Medulla oblongata (tissue), 1 donor: ENCODE measurements around the gene AMPD2.

Source experiments
- DNase-seq: peaks from one replicate; pipeline ENCODE4 v3.0.0-alpha.2; 2015; ENCODE audit errors: extremely low spot score

The AMPD2 gene

DNA sequence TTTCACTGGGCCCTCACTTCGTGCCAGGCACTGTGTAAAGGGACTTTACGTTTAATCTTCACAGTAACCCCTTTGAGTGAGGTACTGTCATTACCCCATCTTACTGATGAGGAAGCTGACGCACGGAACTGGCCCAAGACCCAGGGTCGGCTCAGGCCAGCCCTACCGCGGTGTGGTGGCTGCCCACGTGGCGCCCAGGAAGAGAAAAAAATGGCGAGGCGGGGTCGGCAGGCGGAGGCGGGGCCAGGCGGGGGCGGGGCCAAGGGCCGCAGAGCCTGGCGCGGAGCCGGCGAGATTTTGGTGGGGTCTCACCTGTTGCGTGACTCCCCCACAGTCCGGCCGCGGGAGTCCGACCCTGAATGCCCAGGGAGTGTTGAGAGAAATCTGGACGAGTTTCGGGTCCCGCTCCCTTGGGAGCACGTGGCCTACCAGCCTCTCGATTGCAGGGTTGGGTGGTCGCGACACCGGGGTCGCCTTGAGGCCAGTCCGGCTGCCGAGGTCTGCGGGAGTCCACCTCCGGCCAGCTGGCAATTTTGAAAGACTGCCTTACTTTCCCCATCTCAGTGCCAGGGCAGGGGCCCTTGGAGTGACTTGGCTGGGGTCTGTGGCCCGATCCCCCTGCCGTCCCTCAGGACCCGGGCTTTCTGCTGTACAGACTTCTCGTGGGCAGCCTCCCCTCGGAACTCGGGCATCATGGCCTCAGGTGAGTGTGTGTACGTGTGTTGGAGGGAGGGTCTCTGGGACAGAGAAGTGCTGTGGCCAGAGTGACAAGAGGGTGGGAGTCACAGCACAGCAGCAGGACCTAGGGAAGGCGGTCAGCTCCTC, at the start of gene AMPD2, which contains the start of gene GNAT2:
Gene AMPD2 (plus strand): TSS at position 262 of the 825 bp plus-strand sequence. CDS start 1,339 bp downstream, outside the sequence.
Gene GNAT2 (minus strand): TSS at position 41 of the 825 bp plus-strand sequence. CDS start 6,746 bp downstream, outside the sequence.
- peak; percentile 68 for DNase-seq

DNA sequence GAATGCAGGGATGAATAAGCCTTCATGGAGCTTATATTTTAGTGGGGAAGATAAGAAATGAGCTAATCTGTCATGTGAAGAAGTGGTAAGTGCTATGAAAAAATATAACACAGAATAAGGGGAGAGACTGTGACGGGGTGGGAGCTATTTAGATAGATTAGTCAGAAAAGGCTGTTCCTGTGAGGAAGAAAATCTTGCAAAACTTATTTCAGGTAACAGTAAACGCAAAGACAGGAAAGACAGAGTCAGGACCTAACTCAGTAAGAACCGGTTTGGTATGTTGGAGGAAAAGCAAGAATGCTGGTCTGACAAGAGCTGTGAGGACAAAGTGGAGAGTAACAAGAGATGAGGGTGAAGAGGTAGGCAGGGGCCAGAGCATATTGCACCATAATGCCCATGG, 49.2 kb upstream of the AMPD2 start:
- DNase-seq, result no peak

DNA sequence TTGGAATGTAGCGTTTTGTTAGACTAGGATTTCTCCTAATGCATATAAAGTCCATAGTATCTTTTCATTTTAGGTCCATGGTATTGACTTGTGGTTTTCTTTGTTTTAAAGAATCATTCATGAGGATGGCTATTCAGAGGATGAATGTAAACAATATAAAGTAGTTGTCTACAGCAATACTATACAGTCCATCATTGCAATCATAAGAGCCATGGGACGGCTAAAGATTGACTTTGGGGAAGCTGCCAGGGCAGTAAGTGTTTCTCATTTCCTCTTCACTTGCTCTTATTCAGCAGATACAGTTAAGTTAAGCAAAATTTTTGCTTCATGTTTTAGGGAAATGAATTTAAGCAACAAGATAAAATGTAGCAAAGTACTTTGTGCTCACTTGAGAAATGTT, 45.9 kb upstream of the AMPD2 start:
- peak; percentile 37 for DNase-seq

DNA sequence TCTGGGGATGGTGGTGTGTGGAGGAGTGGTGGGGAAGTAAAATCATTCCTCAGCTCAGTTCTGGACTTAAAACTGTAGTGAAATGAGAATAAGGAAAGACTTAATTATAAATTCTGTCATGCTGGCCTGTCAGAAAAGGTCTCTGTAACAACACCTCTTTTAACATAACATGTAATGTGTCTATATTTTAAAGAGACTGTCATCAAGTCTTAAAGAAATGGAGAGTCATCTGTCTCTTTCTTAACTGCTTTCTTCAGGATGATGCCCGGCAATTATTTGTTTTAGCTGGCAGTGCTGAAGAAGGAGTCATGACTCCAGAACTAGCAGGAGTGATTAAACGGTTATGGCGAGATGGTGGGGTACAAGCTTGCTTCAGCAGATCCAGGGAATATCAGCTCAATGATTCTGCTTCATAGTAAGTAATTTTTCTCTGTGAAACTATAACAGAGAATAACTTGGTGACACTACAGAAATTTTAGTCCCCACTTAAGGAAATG, 40.6 kb upstream of the AMPD2 start:
- DNase-seq, result no peak

DNA sequence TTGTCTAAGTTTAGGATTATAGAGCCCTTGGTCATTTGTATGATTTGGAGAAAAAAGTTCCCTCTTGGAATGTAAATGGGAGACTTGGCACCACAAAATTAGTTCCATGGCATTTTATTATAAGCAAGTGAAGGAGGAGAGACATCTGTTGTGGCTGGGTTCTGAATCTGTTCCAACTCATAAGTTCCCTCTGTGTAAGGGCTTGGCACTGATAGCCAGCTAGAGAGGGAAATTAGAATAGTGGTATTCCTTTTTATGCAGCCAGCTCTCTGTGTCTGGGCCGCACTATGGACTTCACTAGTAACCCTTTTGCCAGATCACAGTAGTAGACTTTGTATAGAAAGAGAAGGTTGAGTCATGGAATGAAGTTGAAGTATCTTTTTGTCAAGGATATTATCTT, 40.1 kb upstream of the AMPD2 start:
- DNase-seq, result peak; percentile 38

DNA sequence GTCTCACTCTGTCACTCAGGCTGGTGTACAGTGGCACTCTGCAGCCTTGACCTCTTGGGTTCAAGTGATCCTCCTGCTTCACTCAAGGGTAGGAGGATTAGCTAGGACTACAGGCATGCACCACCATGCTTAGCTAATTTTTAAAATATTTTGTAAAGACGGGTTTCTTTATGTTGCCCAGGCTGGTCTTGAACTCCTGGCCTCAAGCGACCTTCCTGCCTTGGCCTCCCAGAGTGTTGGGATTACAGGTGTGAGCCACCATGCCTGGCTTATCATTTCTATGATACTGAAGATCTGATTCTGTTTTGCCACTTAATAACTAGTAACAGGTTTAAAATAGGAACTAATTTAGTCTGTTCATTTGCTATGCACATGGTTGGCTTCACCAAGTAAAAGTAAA, 37.6 kb upstream of the AMPD2 start:
- no peak for DNase-seq

DNA sequence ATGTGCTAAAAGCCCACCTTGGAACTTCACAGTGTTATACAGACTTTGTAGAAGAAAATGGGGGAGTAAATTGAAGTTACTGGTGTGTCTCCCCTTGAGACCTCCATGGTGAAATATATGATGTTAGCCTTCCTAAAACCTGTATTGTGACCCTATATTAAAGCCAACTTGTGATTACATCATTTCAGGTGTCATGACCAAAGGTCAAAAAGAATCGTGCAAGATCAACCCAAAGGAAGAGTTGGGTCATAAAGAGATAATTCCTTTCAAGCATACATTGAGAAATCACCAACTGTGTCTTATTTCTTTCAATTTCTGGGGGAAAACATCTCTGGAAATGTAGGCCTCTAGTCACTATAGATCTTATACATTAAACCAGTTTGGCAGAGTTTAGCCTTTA, 34.9 kb upstream of the AMPD2 start:
- no peak for DNase-seq

DNA sequence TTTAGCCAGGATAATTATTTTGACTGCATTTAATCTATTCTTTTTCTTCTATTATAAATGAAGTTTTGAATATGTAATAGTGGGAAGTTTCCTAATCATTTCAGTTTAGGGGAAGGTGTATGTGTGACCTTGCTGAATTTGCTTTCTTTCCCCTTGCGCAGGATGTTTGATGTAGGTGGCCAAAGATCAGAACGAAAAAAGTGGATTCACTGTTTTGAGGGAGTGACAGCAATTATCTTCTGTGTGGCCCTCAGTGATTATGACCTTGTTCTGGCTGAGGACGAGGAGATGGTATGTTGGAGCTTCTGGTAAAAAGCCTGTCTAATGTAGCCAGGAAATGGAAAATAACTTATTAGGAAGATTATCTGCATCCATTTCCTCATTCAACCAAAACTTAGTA, 33.6 kb upstream of the AMPD2 start:
- no peak for DNase-seq

DNA sequence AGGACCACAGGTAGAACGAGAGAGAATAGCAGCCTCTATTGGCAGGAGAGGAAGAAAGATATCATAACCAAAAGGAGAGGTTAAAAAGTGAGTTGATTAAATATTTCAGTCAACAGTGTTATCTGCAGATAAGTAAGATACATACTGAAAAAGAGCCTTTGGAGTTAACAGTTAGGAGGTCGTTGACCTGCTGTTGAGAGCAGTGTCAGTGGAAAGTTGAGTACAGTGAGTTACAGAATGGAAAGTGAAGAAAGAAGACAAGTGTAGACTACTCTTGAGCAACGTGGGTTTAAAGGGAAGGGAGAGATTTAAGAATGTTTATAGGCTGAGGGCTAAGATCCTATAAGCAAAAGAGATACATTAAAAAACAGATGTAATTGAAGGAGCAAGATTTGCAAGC, 30.5 kb upstream of the AMPD2 start:
- DNase-seq, result no peak

DNA sequence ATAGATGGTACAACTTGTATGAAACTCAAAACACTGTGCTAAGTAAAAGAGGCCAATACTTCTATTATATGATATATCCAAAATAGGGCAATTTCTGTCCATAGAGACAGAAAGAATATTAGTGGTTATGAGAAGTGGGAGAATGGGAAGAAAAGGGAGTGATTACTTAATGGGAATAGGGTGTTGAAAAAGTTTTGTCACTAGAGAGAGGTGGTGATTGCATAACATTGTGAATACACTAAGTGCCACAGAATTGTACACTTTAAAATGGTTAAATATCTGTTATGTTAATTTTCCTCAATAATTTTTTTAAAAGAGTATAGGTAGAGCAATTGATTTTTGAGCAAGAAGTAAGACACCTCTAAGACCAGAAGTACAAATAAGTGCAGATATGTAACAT, 30.0 kb upstream of the AMPD2 start:
- no peak for DNase-seq

DNA sequence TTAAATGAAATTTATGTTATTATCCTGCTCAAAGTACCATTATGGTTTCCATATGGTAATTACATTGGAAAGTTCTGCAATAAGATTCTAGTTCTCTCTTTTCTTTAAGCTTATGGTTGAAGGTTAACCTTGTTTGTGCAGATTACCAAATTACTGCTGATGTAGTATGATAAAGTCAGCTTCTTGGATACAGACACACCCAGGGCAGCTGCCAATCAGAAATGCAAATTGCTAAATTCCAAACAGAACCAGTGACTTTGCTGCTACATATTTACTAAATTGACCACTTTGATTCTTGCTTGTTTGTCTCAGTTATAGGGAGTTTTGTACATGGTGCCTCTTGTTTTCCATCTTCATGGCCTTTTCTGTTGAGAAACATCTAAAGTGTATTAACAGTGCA, 26.7 kb upstream of the AMPD2 start:
- no peak for DNase-seq

DNA sequence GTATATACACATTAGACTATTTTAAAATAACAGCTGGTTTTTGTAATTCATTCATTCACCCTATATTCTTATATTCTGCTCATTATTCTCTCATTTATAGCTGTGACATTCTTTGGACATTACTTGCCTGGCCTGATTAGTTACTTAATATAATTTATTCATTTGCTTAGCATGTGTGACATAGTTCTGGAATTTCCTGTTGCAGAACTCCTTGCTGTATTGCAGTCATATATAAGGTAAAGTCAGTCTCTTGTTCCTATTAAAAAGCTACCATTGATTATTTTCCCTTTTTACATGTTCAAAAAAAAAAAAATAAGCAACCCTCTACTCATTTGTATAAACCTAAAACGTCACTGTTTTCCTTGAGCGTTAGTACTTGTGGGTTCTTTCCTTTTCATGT, 24.1 kb upstream of the AMPD2 start:
- DNase-seq, result no peak

DNA sequence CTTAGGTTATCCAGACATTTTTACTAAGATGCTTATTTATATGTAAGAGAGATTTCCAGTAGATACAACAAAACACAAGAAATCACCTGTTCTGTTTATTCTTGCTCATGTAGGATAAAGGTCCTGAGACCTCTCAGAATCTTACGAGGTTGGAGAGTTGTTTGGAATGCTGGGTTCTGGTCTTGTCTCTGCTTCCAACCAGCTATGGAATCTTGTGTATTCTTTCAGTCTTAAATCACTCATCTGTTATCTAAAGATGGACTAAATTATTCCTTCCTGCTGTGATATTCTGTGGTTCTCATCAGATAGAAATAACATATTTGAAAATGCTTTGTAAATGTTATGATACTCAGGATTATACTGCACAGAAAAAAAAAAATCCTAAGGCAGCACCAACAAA, 21.5 kb upstream of the AMPD2 start:
- DNase-seq, result no peak

DNA sequence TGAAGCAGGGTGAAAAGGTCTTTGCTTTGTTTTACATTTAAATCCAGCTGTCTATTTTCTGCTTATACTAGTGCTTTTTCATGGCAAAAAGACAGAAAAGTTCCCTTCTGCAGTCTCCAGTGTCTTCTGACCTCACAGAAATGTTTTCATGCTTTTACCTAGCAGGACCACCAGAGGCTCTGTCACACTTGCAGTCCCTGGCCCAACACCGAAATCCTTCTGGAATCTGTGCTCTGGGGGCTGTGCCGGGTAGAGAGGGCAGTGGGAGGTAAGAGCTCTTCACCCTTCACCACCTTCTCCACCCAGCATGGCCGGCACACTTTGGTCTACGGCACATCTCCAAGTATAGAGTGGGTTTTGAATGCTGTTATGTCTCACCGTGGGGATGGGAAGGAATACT, 21.0 kb upstream of the AMPD2 start:
- no peak for DNase-seq

DNA sequence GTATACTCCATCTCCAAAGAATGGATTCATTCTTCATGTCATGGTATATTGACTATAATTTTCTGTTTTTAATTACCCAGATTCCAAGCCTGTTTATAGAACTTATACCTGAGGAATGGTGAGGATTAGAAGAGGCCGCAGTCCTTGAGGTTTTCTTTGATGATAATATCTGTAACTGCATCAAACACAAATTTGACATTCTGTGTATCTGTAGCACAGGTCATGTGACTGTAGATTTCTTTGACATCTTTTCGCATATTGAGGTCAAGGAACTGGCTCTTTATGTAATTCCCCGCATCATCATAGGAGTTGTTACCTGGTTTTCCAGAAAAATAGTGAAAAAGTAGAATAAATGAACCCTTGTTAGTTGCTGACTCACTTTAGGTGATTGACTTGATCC, 16.4 kb upstream of the AMPD2 start:
- no peak for DNase-seq

DNA sequence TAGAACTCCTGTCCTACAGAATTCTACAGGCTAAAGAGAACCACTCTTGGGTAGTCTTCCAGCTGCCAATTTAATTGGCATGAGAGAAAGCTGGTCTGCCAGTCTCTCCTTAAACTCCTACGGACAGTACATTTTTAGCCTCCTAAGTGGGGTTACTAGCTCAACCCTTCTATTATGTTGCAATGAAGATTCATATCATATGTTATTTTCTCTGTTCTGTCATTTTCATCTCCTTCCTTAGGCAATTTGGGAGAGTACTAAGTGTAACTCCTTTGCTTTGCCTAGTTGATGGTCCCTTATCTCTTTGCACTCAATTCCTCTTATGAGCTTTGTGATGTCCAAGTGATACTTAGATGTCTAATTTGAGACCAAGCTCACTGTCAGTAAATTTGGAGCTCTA, 14.3 kb upstream of the AMPD2 start:
- DNase-seq, result no peak

DNA sequence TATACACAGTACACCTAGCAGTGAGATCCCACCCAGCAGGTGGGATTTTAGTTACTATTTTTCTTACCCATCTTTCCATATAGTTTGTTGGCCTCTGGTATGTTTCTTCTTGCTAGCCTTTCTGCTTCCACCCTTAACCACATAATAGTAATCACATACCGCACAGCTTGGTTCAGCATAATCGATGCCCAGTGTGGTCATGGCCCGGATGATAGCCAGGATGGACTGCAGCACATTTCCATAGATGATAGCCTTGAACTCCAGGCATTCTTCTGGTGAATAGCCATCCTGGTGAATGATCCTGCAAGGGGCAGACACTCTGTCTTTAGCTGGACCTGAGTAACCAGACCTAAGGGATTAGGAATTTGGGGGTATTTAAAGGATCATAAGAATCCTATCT, 9.8 kb upstream of the AMPD2 start:
- DNase-seq, result no peak

DNA sequence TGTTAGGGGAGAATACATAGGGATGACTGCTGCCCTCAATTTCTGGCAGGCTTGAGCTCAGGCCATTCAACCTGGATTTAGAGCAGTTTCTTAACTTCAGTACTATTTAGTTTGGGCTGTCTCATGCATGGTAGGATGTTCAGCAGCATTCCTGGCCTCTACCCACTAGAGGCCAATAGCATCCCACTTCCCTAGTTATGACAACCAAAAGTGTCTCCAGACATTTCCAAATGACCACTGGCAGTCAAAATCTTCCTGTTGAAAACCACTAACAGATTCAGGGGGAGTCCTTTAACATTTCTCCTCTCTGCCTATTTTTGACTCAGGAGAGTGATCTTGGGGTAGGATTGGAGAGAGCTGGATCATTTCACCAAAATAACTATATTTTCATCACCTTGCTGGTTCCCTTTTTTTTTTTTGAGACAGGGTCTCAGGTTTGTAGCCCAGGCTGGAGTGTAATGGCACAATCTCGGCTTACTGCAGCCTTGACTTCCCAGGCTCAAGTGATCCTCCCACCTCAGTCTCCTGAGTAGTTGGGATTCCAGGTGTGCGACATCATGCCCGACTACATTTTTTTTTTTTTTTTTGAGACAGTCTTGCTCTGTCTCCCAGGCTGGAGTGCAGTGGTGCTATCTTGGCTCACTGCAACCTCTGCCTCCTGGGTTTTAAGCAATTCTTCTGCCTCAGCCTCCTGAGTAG, 8.9 kb upstream of the AMPD2 start:
- no peak for DNase-seq

DNA sequence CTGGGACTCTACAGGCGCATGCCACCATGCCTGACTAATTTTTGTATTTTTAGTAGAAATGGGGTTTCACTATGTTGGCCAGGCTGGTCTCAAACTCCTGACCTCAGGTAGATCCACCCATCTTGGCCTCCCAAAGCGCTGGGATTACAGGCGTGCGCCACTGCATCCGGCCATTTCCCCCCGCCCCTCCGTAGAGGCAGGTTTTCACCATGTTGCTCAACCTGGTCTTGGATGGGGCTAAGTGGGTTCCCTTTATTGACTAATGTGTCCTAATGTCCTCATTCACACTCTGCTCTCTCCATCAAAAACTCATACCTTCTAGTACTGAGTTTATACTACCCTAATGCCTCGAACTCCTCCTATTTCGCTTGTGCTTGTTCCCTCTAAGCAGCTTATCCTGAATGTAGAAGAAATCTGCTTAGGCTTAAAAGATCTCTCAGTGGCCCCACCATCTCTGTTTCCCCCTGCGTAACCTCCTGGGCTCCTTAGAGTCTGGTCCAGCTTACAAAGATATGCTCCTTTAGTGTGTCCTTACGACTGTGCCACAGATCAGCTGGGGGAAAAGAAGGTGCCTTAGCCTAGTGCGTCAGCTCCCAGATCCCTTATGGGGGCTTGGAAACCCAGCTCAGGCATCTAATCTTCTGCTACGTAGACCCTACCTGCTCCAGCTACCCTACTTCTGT, 8.2 kb upstream of the AMPD2 start:
- no peak for DNase-seq

DNA sequence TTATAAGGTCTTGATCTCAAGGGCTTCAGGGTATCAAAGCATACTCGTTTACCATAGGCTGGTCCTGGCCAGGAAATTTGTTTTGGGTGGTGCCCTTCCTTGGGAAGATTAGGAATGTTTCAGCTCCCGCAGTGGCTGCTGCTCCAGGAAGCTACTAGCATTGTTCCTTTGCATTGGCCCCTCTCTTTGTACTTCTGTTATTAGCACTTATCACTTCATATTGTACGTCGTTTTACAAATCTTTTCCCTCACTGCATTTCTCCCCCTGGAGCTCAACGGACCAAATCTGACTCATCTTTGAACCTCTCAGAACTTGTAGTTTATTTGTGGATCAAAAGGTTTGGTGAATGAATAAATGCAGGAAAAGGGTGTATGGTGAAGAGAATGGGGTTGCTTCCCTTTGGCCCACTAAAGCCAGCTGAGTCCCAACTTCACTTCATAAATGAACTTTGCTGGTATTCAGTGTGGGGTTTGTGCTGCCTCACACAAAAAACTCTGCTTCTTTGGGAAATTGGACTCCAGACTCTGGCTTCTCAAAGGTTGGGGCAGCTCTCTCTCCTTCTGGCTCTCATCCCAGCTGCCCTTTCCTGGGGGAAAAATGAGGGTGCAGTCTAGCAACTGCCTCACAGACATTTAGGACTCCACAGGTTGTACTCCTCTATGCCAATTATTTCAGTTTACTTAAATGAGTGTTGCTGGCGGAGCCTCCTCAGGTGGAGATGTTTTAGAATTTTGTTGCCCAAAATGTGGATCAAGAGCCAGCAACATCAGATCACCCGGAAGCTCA, 6.1 kb upstream of the AMPD2 start:
- peak; percentile 34 for DNase-seq

DNA sequence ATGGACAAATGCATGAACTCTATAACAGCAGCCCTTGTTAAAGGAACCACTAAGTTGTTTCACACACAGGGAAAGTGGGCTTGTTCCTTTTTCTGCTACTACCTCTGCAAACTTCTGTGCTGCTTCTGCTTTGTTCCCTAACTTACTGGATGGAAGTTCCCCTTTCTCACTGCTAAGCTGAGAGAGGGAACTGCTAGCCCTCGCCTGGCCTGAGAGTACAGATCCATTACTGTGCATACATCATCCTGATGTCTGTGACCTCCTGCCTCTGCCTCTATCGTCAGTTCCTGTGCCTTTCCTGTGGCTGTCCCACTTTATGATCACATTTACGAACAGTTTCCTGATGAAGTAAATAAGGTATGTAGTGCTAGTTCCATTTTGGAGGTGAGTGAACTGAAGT, 3.8 kb upstream of the AMPD2 start:
- DNase-seq, result peak; percentile 81

DNA sequence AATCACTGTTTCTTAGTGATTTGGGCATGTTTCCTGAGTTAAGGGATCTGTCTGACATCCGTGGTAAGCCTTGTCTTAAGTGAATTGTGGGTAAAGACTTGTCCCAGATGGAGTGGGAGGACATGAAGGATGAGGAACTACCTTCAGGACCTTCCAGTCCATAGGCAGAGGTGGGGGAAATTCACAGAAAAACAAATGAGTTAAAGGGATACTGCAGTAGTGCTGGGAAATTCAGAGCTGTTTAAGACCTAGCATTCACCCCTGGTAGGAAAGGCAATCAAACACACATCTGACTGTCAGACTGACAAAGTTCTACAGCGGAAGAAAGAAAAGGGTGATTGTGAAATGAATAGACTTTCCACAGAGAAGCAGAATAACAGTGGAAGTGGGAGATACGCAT, 3.2 kb upstream of the AMPD2 start:
- DNase-seq, result no peak
